PC-3 (cell line): Measurements from ENCODE around the gene MRC1.

Experiments used
- EZH2 ChIP-seq: fragments of 300-600 bp; sonication (generic); IDR thresholded peaks from one replicate; pipeline ENCODE4 v1.6.1; 2017; ENCODE audit warnings: antibody characterized with exemption, mild to moderate bottlenecking, low read length; ENCODE audit not compliant: unreplicated experiment
- EZH2phosphoT487 ChIP-seq: fragments of 300-600 bp; sonication (generic); IDR thresholded peaks from 2 replicates; pipeline ENCODE4 v1.6.1; 2018; ENCODE audit warnings: mild to moderate bottlenecking, antibody characterized with exemption, low read length, borderline replicate concordance
- TF ChIP-seq, protein P1 (sequence below): fragments of 300-600 bp; sonication (generic); conservative IDR thresholded peaks from 2 replicates; pipeline ENCODE4 v1.5.1; 2017; ENCODE audit warnings: antibody characterized with exemption, low read depth, mild to moderate bottlenecking, low read length

DNA sequence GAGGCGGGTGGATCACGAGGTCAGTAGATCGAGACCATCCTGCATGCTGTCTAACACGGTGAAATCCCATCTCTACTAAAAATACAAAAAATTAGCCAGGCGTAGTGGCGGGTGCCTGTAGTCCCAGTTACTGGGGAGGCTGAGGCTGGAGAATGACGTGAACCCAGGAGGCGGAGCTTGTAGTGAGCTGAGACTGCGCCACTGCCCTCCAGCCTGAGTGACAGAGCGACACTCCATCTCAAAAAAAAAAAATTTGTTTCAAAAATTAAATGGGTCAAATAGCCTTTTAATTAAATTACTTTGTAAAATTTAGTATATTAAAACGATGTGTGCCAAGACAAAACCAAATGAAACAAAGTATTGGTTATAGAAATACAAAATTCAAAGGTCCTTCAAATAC lies 6.8 kb upstream of the MRC1 start:
- TF ChIP-seq, protein P1, sequence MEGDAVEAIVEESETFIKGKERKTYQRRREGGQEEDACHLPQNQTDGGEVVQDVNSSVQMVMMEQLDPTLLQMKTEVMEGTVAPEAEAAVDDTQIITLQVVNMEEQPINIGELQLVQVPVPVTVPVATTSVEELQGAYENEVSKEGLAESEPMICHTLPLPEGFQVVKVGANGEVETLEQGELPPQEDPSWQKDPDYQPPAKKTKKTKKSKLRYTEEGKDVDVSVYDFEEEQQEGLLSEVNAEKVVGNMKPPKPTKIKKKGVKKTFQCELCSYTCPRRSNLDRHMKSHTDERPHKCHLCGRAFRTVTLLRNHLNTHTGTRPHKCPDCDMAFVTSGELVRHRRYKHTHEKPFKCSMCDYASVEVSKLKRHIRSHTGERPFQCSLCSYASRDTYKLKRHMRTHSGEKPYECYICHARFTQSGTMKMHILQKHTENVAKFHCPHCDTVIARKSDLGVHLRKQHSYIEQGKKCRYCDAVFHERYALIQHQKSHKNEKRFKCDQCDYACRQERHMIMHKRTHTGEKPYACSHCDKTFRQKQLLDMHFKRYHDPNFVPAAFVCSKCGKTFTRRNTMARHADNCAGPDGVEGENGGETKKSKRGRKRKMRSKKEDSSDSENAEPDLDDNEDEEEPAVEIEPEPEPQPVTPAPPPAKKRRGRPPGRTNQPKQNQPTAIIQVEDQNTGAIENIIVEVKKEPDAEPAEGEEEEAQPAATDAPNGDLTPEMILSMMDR, result no peak
- no peak for TF ChIP-seq EZH2phosphoT487
- no peak for TF ChIP-seq EZH2
